OCI-LY1 (cell line): ENCODE data around the gene LEKR1.

Experiments used
- H2AFZ ChIP-seq: fragments of 200-600 bp; sonication (generic), shearing (Covaris generic); 2 replicates; pipeline ENCODE4 v1.6.0; 2014; ENCODE audit warnings: antibody characterized with exemption, mild to moderate bottlenecking, low read length
- H3F3A ChIP-seq: fragments of 200-600 bp; sonication (generic), shearing (Covaris generic); 2 replicates; pipeline ENCODE4 v1.6.0; 2014; ENCODE audit warnings: mild to moderate bottlenecking, antibody characterized with exemption, low read length, moderate library complexity; ENCODE audit not compliant: insufficient read depth
- H3K27ac ChIP-seq: fragments of 200-600 bp; sonication (generic); 2 replicates; pipeline ENCODE4 v1.5.1; 2014; ENCODE audit warnings: low read length, mixed run types, mild to moderate bottlenecking, low read depth; ENCODE audit not compliant: poor library complexity, severe bottlenecking
- H3K27me3 ChIP-seq: fragments of 200-600 bp; sonication (generic); 2 replicates; pipeline ENCODE4 v1.6.0; 2014; ENCODE audit warnings: antibody characterized with exemption, mild to moderate bottlenecking, low read length, moderate library complexity; ENCODE audit not compliant: insufficient read depth
- H3K36me3 ChIP-seq: fragments of 200-600 bp; sonication (generic); 2 replicates; pipeline ENCODE4 v1.6.1; 2014; ENCODE audit warnings: mild to moderate bottlenecking, antibody characterized with exemption, low read length, moderate library complexity, mixed read lengths; ENCODE audit not compliant: insufficient read depth
- H3K4me1 ChIP-seq: fragments of 200-600 bp; sonication (generic); 2 replicates; pipeline ENCODE4 v1.5.1; 2014; ENCODE audit warnings: mild to moderate bottlenecking, low read length, moderate library complexity; ENCODE audit not compliant: insufficient read depth, severe bottlenecking
- H3K4me2 ChIP-seq: fragments of 200-600 bp; sonication (generic), shearing (Covaris generic); 2 replicates; pipeline ENCODE4 v1.6.1; 2014; ENCODE audit warnings: low read length
- H3K4me3 ChIP-seq: fragments of 200-600 bp; sonication (generic); 2 replicates; pipeline ENCODE4 v1.5.1; 2014; ENCODE audit warnings: low read length, low read depth, mild to moderate bottlenecking, mixed read lengths; ENCODE audit not compliant: poor library complexity, severe bottlenecking
- H3K79me2 ChIP-seq: fragments of 200-600 bp; shearing (Covaris generic); 2 replicates; pipeline ENCODE4 v1.6.1; 2016; ENCODE audit warnings: mixed run types, low read length, mixed read lengths; ENCODE audit not compliant: insufficient read depth
- H3K9ac ChIP-seq: fragments of 200-600 bp; sonication (generic), shearing (Covaris generic); 2 replicates; pipeline ENCODE4 v1.6.1; 2014; ENCODE audit warnings: mild to moderate bottlenecking, low read length, mixed read lengths
- H3K9me2 ChIP-seq: fragments of 200-600 bp; sonication (generic), shearing (Covaris generic); 2 replicates; pipeline ENCODE4 v1.6.1; 2014; ENCODE audit warnings: low read depth, mild to moderate bottlenecking, low read length, mixed read lengths
- H3K9me3 ChIP-seq: fragments of 200-600 bp; shearing (Covaris generic); 2 replicates; pipeline ENCODE4 v1.6.1; 2014; ENCODE audit warnings: low read length, mixed read lengths
- H4K20me1 ChIP-seq: fragments of 200-600 bp; sonication (generic), shearing (Covaris generic); 2 replicates; pipeline ENCODE4 v1.6.0; 2016; ENCODE audit warnings: mild to moderate bottlenecking, low read length; ENCODE audit not compliant: insufficient read depth
- CTCF ChIP-seq: fragments of 200-600 bp; sonication (generic), shearing (Covaris generic); IDR thresholded peaks from 2 replicates; pipeline ENCODE4 v1.5.1; 2017; ENCODE audit warnings: mild to moderate bottlenecking, antibody characterized with exemption, low read length, moderate library complexity, mixed read lengths
- EZH2 ChIP-seq: fragments of 200-600 bp; sonication (generic), shearing (Covaris generic); IDR thresholded peaks from 2 replicates; pipeline ENCODE4 v1.8.0; 2017; ENCODE audit warnings: borderline replicate concordance, mixed run types, mild to moderate bottlenecking, antibody characterized with exemption, low read length, moderate library complexity, mixed read lengths

The LEKR1 gene

GRCh38 chr3:156862338-156862737 is 36.2 kb downstream of the LEKR1 start:
- H3K4me2 ChIP-seq: no peak overlapping the region
- no peak overlapping the region for H3K27ac ChIP-seq
- no peaks in the 10 kb centered on the region for H3K79me2 ChIP-seq
- no peak overlapping the region for H2AFZ ChIP-seq
- TF ChIP-seq CTCF (no peak), EZH2 (no peak)
- H3F3A ChIP-seq: no peaks in the 10 kb centered on the region
- H3K27me3 ChIP-seq: no peaks in the 10 kb centered on the region
- no peaks in the 10 kb centered on the region for H4K20me1 ChIP-seq
- H3K4me3 ChIP-seq: no peak overlapping the region
- no peaks in the 10 kb centered on the region for H3K36me3 ChIP-seq
- H3K9ac ChIP-seq: no peak overlapping the region
- H3K9me2 ChIP-seq: no peaks in the 10 kb centered on the region
- H3K9me3 ChIP-seq: no peaks in the 10 kb centered on the region
- H3K4me1 ChIP-seq: no peaks in the 10 kb centered on the region

- no peaks in the 10 kb centered on the region for H3K4me1 ChIP-seq
- no peaks in the 10 kb centered on the region for H3K36me3 ChIP-seq
- no peak overlapping the region for H3K9ac ChIP-seq
- no peak overlapping the region for H2AFZ ChIP-seq
- no peak for TF ChIP-seq CTCF
- no peak for TF ChIP-seq EZH2
- H3F3A ChIP-seq: no peaks in the 10 kb centered on the region
- no peak overlapping the region for H3K27ac ChIP-seq
- H3K27me3 ChIP-seq: no peaks in the 10 kb centered on the region
- H3K9me3 ChIP-seq: no peaks in the 10 kb centered on the region
- no peak overlapping the region for H3K4me2 ChIP-seq
- no peaks in the 10 kb centered on the region for H3K9me2 ChIP-seq
- H3K4me3 ChIP-seq: no peak overlapping the region
- no peaks in the 10 kb centered on the region for H4K20me1 ChIP-seq
- H3K79me2 ChIP-seq: no peaks in the 10 kb centered on the region
These were observed 39.6 kb downstream of the LEKR1 start for GRCh38 chr3:156865732-156866131.

GRCh38 chr3:156867174-156867573 is 41.0 kb downstream of the LEKR1 start:
- TF ChIP-seq CTCF (no peak), EZH2 (no peak)
- H3F3A ChIP-seq: no peaks in the 10 kb centered on the region
- H3K4me3 ChIP-seq: no peak overlapping the region
- H3K36me3 ChIP-seq: no peaks in the 10 kb centered on the region
- H3K9ac ChIP-seq: no peak overlapping the region
- H3K9me2 ChIP-seq: no peaks in the 10 kb centered on the region
- no peaks in the 10 kb centered on the region for H4K20me1 ChIP-seq
- no peak overlapping the region for H3K27ac ChIP-seq
- peaks cover 5% of the 10 kb centered on the region; the same call in 1 of the 2 replicates for H3K9me3 ChIP-seq
- no peak overlapping the region for H2AFZ ChIP-seq
- no peaks in the 10 kb centered on the region for H3K4me1 ChIP-seq
- H3K4me2 ChIP-seq: no peak overlapping the region
- H3K79me2 ChIP-seq: no peaks in the 10 kb centered on the region
- H3K27me3 ChIP-seq: no peaks in the 10 kb centered on the region
